SK-N-SH (cell line): Measurements from ENCODE around the gene RPS6KB2. TPM values are rescaled to one million over a fixed set of nuclear protein-coding genes. Genes with fewer than 3 reads are reported as not detected.

Source experiments
- CTCF ChIA-PET: fragments of 300-600, 350-600 bp; formaldehyde crosslinking; extraction: SDS; loops from one replicate; lab custom pipeline; 2021; lab: Yijun Ruan, JAX
- POLR2A ChIA-PET: fragments of 350-600 bp; sonication (Branson Sonifier 250); formaldehyde crosslinking; extraction: SDS; loops from one replicate; lab custom pipeline; 2020; ENCODE audit warnings: antibody characterized with exemption, inconsistent platforms; lab: Yijun Ruan, JAX
- DNase-seq: peaks from one replicate; pipeline ENCODE4 v3.0.0; 2012
- H2AFZ ChIP-seq: fragments of 200-600 bp; sonication (generic); 2 replicates; pipeline ENCODE4 v1.8.1; 2016; ENCODE audit warnings: antibody characterized with exemption, mild to moderate bottlenecking, low read depth
- H3F3A ChIP-seq: fragments of 200-600 bp; sonication (generic); replicated peaks from 2 replicates; pipeline ENCODE3; 2016; ENCODE audit warnings: antibody characterized with exemption, mild to moderate bottlenecking; ENCODE audit not compliant: insufficient read depth
- H3K27ac ChIP-seq, 2 experiments: fragments of 200-500 bp in 1 of 2; fragments of 200-600 bp in 1 of 2; sonication (Bioruptor generic) in 1 of 2; sonication (generic), shearing (Covaris generic) in 1 of 2; 2 replicates each; pipeline versions ENCODE4 v1.5.1 to v1.6.1; 2014 to 2016; ENCODE audit warnings: low read depth in 2 of 2, inconsistent platforms in 1 of 2, low read length in 1 of 2, mild to moderate bottlenecking in 1 of 2, mixed read lengths in 1 of 2
- H3K27me3 ChIP-seq: fragments of 200-600 bp; sonication (generic), shearing (Covaris generic); 2 replicates; pipeline ENCODE4 v1.6.1; 2016; ENCODE audit warnings: mixed run types; ENCODE audit not compliant: insufficient read depth
- H3K36me3 ChIP-seq, 2 experiments: fragments of 200-500 bp in 1 of 2; fragments of 200-600 bp in 1 of 2; sonication (Bioruptor generic) in 1 of 2; sonication (generic) in 1 of 2; replicated peaks in 1 of 2; 2 replicates each; pipeline versions ENCODE3 to v1.5.1; 2014 to 2016; ENCODE audit warnings: low read length in 1 of 2, mild to moderate bottlenecking in 1 of 2; ENCODE audit not compliant: insufficient read depth in 2 of 2, control insufficient read depth in 1 of 2
- H3K4me1 ChIP-seq, 2 experiments: fragments of 200-500 bp in 1 of 2; fragments of 200-600 bp in 1 of 2; sonication (Bioruptor generic) in 1 of 2; sonication (generic), shearing (Covaris generic) in 1 of 2; 2 replicates each; pipeline versions ENCODE4 v1.5.1 to v1.6.1; 2014 to 2016; ENCODE audit warnings: low read depth in 1 of 2, low read length in 1 of 2, mixed run types in 1 of 2; ENCODE audit not compliant: insufficient read depth in 2 of 2, control insufficient read depth in 1 of 2
- H3K4me2 ChIP-seq: fragments of 200-600 bp; sonication (generic), shearing (Covaris generic); 2 replicates; pipeline ENCODE4 v1.6.1; 2017; ENCODE audit warnings: mixed run types
- H3K4me3 ChIP-seq, 2 experiments: fragments of 200-500 bp in 1 of 2; fragments of 200-600 bp in 1 of 2; sonication (Bioruptor generic) in 1 of 2; sonication (generic), shearing (Covaris generic) in 1 of 2; 2 replicates each; pipeline versions ENCODE4 v1.5.1 to v1.8.1; 2014 to 2016; ENCODE audit warnings: low read depth in 2 of 2, inconsistent platforms in 1 of 2, low read length in 1 of 2, mild to moderate bottlenecking in 1 of 2, mixed read lengths in 1 of 2, moderate library complexity in 1 of 2
- H3K79me2 ChIP-seq: fragments of 200-600 bp; sonication (generic); 2 replicates; pipeline ENCODE4 v1.8.1; 2017; ENCODE audit warnings: mild to moderate bottlenecking; ENCODE audit not compliant: insufficient read depth
- H3K9ac ChIP-seq: fragments of 200-600 bp; sonication (generic); 2 replicates; pipeline ENCODE4 v1.6.1; 2017; ENCODE audit warnings: mixed run types
- H3K9me2 ChIP-seq: fragments of 200-600 bp; sonication (generic); 2 replicates; pipeline ENCODE4 v1.6.1; 2017; ENCODE audit warnings: mixed run types
- H3K9me3 ChIP-seq: fragments of 200-600 bp; sonication (generic); 2 replicates; pipeline ENCODE4 v1.6.1; 2017; ENCODE audit warnings: mixed run types, mild to moderate bottlenecking, moderate library complexity
- H4K20me1 ChIP-seq: fragments of 200-600 bp; sonication (generic); 2 replicates; pipeline ENCODE4 v1.6.1; 2017; ENCODE audit warnings: mild to moderate bottlenecking, mixed run types; ENCODE audit not compliant: insufficient read depth
- CHD2 ChIP-seq: fragments of 150-350 bp; IDR thresholded peaks from 2 replicates; pipeline ENCODE4 v1.6.1; 2018; ENCODE audit warnings: low read length; ENCODE audit not compliant: partially characterized antibody
- CTCF ChIP-seq: fragments of 200-600 bp; sonication (generic); IDR thresholded peaks from 2 replicates; pipeline ENCODE4 v1.6.1; 2017; ENCODE audit warnings: antibody characterized with exemption, mild to moderate bottlenecking, moderate library complexity
- EP300 ChIP-seq, 2 experiments: IDR thresholded peaks; 2 replicates each; pipeline versions ENCODE4 v1.4.0 to v1.6.1; 2012; ENCODE audit warnings: borderline replicate concordance in 1 of 2, low read depth in 1 of 2, low read length in 1 of 2
- FOSL2 ChIP-seq: IDR thresholded peaks from 2 replicates; pipeline ENCODE4 v1.4.0; 2012; ENCODE audit warnings: low read depth, mild to moderate bottlenecking, moderate library complexity, borderline replicate concordance
- FOXJ3 ChIP-seq: sonication (generic); formaldehyde crosslinking; IDR thresholded peaks from 2 replicates; pipeline ENCODE4 v1.5.1; 2020; ENCODE audit warnings: mild to moderate bottlenecking, missing genetic modification reagents
- FOXM1 ChIP-seq: IDR thresholded peaks from 2 replicates; pipeline ENCODE4 v1.4.0; 2012; ENCODE audit warnings: low read depth, mild to moderate bottlenecking
- GABPA ChIP-seq: IDR thresholded peaks from 2 replicates; pipeline ENCODE4 v1.4.0; 2012; ENCODE audit warnings: low read depth, mild to moderate bottlenecking
- IRF3 ChIP-seq: fragments of 150-350 bp; IDR thresholded peaks from 2 replicates; pipeline ENCODE4 v1.6.1; 2016; ENCODE audit warnings: mild to moderate bottlenecking, low read depth, low read length
- MAX ChIP-seq: IDR thresholded peaks from 2 replicates; pipeline ENCODE4 v1.4.0; 2012; ENCODE audit warnings: low read depth
- MEF2A ChIP-seq: IDR thresholded peaks from 2 replicates; pipeline ENCODE4 v1.4.0; 2012; ENCODE audit warnings: low read depth, borderline replicate concordance
- MXI1 ChIP-seq: IDR thresholded peaks from 2 replicates; pipeline ENCODE4 v1.6.1; 2012; ENCODE audit warnings: mild to moderate bottlenecking, low read depth, low read length, improper control_type of control experiment
- POLR2AphosphoS5 ChIP-seq: IDR thresholded peaks from 2 replicates; pipeline ENCODE4 v1.6.1; 2012; ENCODE audit warnings: low read depth, low read length
- USF1 ChIP-seq: IDR thresholded peaks from 2 replicates; pipeline ENCODE4 v1.4.0; 2012; ENCODE audit warnings: low read depth, borderline replicate concordance
- WGBS: methylation state at CpG from one replicate; pipeline ENCODE4 v1.1.6; 2017; ENCODE audit warnings: low lambda C conversion rate; 5-methylcytosine and 5-hydroxymethylcytosine counted together
- polyA plus RNA-seq, 3 experiments: library from polyadenylated mRNA; depleted of rRNA; stranded (reverse); fragments of >200 nt; gene quantifications; 2 replicates each; pipeline ENCODE4 v1.2.3, GENCODE V29; 2012
- TF ChIP-seq, protein P1 (sequence below): IDR thresholded peaks from 2 replicates; pipeline ENCODE4 v1.4.0; 2012; ENCODE audit warnings: low read depth, borderline replicate concordance
- TF ChIP-seq, protein P2 (sequence below): fragments of 150-350 bp; IDR thresholded peaks from 2 replicates; pipeline ENCODE4 v1.6.1; 2017; ENCODE audit warnings: antibody characterized with exemption, low read length, low read depth, borderline replicate concordance

RPS6KB2 gene
- polyA plus RNA-seq, 1 of the 3 experiments (the other 2 are of a cell fraction), result 52.0 TPM

DNA sequence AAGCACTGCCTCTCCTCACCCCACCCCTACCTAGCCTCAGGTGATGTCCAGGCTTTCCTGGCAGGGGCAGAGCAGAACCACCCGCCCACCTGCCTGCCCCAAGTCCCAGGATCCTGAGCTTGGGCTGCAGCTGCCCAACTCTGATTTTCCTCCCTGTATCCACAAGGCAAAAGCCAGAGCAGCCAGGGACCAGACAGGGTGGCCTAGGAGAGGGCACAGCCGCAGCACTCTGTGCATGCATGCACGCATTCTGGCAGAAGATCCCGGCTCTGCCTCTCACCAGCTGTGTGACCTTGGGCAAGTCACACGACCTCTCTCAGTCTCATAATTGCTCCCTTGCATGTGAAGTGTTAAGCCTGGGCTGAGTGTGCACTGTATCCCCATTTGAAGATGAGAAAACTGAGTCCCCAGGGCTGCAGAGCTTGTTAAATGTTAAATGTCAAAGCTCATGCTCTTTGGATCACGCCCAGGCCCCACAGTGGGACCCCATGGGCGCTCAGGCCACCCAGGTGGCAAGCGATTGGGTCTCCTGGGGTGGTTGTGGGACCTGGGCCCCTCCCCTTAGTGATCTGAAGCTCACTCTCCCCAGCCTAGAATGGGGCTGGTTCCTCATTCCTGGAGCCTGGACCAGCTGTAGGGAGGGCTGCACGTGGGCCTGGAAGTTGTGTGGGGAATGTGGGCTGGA lies 15.7 kb upstream of the RPS6KB2 start (continued):
- TF ChIP-seq FOSL2, result no peak

- no peaks in the 10 kb centered on the region for H3K27me3 ChIP-seq
- no peak for DNase-seq
- H3K79me2 ChIP-seq, result no peaks in the 10 kb centered on the region
- no peak overlapping the region for H3K9ac ChIP-seq
- H3K9me2 ChIP-seq, result no peaks in the 10 kb centered on the region
- ChIA-PET POLR2A (no interaction called here), CTCF (interaction anchor here (0.5 to 3.4 kb wide), 3 partner anchors 12 to 31 kb away, joined by 3 to 12 read pairs (median 11); partner anchors contain the start of gene PPP1CA)
- TF ChIP-seq USF1, result no peak
- TF ChIP-seq FOXJ3 (CRISPR knock-in tag), result no peak
- no peak overlapping the region for H3K4me3 ChIP-seq
- no peaks in the 10 kb centered on the region for H3K36me3 ChIP-seq
- peaks cover 2 to 3% of the 10 kb centered on the region in 2 experiments; a peak in 1 of 4 replicates for H3K4me1 ChIP-seq
- no peak overlapping the region for H3K4me2 ChIP-seq
- H3K27ac ChIP-seq, result no peak overlapping the region
- no peaks in the 10 kb centered on the region for H4K20me1 ChIP-seq
- no peaks in the 10 kb centered on the region for H3K9me3 ChIP-seq
- H2AFZ ChIP-seq, result no peak overlapping the region
- H3F3A ChIP-seq, result no peaks in the 10 kb centered on the region
- WGBS, result 73% methylated on average over 2 of the region's 2 CpGs
Observed at GRCh38 chr11:67413266-67413849, 14.9 kb upstream of the RPS6KB2 start.

- Histone ChIP-seq H3K79me2 (no peaks in the 10 kb centered on the region), H3K9me2 (no peaks in the 10 kb centered on the region), H3K9me3 (no peaks in the 10 kb centered on the region), H4K20me1 (no peaks in the 10 kb centered on the region), H3K9ac (no peak within 1 kb of the TSS), H2AFZ (no peak within 1 kb of the TSS), H3K4me3 (peak within 1 kb of the TSS in 1 of 2 experiments; percentile 12; a peak in 1 of 4 replicates), H3K27me3 (no peaks in the 10 kb centered on the region), H3K4me2 (no peak within 1 kb of the TSS), H3K27ac (no peak within 1 kb of the TSS), H3K36me3 (no peaks in the 10 kb centered on the region), H3F3A (no peaks in the 10 kb centered on the region), H3K4me1 (peaks cover 8 to 9% of the 10 kb centered on the region in 2 experiments; a peak in 2 of 4 replicates)
- WGBS, result 13% methylated on average over 19 of the region's 67 CpGs
- POLR2A ChIA-PET, result no interaction called here
- CTCF ChIA-PET, result interaction anchor here (3.1 kb wide), 1 partner anchor 33 kb away, joined by 11 read pairs; no protein-coding TSS in a partner anchor
- no peak for DNase-seq
- no peak for TF ChIP-seq EP300 (IDR thresholded peaks at IDR 0.05; ENCODE audit: borderline replicate concordance in 1 of 2, low read depth in 1 of 2, low read length in 1 of 2)
- no peak for TF ChIP-seq MEF2A
- TF ChIP-seq FOXM1, result no peak
- no peak for TF ChIP-seq GABPA
- no peak for TF ChIP-seq MXI1
- TF ChIP-seq, protein P1, sequence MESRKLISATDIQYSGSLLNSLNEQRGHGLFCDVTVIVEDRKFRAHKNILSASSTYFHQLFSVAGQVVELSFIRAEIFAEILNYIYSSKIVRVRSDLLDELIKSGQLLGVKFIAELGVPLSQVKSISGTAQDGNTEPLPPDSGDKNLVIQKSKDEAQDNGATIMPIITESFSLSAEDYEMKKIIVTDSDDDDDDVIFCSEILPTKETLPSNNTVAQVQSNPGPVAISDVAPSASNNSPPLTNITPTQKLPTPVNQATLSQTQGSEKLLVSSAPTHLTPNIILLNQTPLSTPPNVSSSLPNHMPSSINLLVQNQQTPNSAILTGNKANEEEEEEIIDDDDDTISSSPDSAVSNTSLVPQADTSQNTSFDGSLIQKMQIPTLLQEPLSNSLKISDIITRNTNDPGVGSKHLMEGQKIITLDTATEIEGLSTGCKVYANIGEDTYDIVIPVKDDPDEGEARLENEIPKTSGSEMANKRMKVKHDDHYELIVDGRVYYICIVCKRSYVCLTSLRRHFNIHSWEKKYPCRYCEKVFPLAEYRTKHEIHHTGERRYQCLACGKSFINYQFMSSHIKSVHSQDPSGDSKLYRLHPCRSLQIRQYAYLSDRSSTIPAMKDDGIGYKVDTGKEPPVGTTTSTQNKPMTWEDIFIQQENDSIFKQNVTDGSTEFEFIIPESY, result no peak
- no peak for TF ChIP-seq MAX
- no peak for TF ChIP-seq CTCF
- TF ChIP-seq, protein P2, sequence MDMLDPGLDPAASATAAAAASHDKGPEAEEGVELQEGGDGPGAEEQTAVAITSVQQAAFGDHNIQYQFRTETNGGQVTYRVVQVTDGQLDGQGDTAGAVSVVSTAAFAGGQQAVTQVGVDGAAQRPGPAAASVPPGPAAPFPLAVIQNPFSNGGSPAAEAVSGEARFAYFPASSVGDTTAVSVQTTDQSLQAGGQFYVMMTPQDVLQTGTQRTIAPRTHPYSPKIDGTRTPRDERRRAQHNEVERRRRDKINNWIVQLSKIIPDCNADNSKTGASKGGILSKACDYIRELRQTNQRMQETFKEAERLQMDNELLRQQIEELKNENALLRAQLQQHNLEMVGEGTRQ, result no peak
- no peak for TF ChIP-seq CHD2
- no peak for TF ChIP-seq IRF3
- TF ChIP-seq POLR2AphosphoS5, result no peak
Observed at GRCh38 chr11:67415501-67416304, 12.6 kb upstream of the RPS6KB2 start, which contains the start of gene CARNS1. Gene CARNS1 (plus strand): TSS chr11:67415678. CDS start chr11:67416200, 522 bp downstream.
